HG03196 (cell line): Measurements from ENCODE around the gene EFR3B.

ENCODE experiments used
- ATAC-seq: cut with Tn5 transposase; IDR thresholded peaks from one replicate; pipeline ENCODE4 v1.9.1; 2021; ENCODE audit not compliant: unreplicated experiment

The EFR3B gene

DNA sequence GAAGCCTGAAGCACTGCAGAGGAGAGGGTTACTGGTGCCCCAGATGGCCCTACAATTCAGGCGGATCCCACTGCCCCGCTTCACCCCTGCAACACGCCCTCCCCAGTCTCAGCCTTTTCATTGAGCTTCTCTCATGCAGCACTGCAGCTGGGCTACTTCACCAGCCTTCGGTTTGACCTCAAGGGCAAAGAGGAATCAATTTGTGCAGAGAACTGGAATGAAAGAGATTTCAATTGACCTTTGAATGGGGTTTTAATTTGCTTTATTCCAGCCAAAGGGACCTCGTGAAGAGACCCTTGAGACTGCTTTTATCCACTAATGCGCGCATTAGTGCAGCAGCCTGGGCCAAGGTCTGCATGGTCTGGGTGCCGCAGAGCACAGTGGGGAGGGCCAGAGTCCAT lies 135.3 kb downstream of the EFR3B start:
- ATAC-seq: no peak

DNA sequence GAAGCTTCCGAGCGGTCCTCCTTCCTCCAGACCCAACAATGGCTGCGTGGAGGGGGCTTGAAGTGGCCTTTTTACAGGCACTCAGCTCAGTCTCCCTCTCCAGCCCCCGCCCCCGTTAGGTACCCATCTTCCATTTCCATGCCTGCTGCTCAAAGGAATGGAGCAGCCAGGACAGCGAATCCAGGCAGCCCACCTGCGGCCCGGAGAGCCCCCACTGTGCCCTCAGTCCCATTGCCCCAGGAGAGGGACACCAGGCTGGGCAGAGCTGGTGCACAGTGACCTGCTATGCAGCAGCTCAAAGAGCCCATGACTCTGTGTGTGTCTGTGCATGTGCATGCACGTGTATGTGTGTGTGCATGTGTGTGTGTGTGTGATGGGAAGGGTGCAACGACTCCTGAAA lies 137.1 kb downstream of the EFR3B start:
- no peak for ATAC-seq

DNA sequence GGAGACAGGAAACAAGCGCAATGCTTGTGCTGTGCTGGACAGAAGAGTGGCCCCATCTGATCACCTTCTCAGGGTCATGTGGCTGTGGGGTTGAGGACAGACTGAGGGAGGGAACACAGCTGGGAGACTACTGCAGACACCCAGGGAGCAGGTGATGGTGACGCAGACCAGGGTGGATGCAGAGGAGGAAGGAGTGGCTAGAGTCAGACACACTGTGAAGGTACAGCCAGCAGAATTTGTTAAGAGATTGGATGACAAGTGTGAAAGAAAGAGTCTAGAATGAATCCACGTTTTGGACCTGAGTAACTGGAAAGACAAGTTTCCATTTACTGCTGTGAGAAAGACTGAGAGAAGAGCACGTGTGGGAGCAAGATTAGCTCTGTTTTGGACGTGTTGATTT lies 142.4 kb downstream of the EFR3B start:
- ATAC-seq: no peak

DNA sequence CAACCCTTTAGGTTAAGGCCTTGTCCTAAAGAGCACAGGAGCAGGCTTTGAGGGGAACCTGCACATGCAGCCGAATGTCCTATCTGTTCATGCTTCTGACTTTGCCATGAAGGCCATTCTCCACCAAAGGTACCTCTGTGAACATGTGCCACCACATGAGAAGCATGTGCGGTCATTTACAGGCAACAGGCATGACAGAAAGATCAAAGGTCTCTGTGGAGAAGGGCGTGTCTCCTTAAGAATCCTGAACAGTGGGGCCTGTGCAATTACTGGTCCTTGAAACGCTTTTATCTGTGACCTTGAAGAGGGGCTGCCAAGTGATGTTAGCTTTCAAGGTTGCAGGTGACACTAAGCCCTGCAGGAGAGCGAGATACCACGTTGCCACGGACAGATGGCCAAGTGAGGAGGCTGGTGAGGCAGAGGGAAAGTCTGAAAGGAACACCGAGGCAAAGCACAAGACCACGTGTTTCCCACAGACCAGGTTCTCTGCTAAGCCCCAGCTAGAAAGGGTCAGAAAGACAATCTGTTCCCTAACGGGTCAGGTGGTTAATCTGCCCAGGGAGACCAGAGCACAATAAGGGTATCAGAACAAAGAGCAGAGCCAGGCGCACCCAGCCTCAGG lies 146.0 kb downstream of the EFR3B start:
- no peak for ATAC-seq

DNA sequence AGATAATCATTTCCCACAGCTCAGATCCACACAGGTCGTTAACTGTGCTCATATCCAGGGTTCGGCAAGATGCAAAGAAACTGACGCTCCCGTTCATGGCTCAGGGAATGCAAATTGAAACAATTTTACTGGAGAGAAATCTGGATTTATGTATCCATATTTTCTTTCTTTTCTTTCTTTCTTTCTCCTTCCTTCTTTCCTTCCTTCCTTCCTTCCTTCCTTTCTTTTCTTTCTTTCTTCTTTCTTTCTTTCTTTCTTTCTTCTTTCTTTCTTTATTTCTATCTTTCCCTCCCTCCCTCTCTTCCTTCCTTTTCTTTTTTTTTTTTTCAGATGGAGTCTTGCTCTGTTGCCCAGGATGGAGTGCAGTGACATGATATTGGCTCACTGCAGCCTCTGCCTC lies 146.5 kb downstream of the EFR3B start:
- no peak for ATAC-seq

DNA sequence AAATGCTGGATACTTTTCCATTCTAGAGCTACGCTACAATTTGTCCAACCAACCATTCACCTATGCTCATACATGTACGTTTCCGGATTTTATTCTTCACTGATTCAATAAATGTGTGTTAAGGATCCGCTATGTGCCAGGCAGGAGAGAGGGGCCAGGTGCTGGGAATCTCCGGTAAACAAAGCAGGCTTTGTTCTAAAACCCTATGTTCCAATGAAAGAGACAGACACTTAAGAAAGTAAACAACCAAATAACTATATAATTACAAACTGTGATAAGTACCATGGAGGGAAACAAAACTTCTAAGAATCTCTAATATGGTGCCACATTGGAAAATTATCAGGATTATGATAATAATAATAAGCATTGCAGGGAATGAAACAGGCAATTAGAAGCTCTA lies 148.7 kb downstream of the EFR3B start:
- no peak for ATAC-seq

DNA sequence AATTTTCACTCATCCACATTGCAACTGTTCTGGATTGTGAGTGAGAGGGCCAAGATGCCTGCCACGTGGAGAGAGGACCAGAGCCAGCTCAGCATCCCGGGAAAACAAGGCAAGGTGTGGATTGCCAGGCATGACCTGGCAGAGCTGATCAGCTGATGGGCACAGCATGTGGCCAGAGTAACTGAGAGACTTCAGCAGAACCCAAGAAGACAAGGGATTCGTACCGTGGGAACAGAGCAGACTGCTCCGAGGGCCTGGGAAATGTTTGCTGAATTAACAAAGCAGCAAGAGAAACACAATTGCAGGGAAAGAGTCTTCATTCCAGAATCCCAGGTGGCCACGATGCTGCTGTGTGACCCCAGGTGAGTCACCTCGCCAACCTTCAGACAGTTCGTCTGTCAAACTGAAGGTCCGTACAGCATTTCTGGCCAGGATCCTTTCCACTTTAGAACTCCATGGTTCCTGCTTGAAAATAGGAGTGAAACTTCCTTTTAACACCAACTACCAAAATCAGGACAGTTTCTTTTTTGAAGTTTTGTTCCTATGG lies 152.8 kb downstream of the EFR3B start:
- no peak for ATAC-seq

DNA sequence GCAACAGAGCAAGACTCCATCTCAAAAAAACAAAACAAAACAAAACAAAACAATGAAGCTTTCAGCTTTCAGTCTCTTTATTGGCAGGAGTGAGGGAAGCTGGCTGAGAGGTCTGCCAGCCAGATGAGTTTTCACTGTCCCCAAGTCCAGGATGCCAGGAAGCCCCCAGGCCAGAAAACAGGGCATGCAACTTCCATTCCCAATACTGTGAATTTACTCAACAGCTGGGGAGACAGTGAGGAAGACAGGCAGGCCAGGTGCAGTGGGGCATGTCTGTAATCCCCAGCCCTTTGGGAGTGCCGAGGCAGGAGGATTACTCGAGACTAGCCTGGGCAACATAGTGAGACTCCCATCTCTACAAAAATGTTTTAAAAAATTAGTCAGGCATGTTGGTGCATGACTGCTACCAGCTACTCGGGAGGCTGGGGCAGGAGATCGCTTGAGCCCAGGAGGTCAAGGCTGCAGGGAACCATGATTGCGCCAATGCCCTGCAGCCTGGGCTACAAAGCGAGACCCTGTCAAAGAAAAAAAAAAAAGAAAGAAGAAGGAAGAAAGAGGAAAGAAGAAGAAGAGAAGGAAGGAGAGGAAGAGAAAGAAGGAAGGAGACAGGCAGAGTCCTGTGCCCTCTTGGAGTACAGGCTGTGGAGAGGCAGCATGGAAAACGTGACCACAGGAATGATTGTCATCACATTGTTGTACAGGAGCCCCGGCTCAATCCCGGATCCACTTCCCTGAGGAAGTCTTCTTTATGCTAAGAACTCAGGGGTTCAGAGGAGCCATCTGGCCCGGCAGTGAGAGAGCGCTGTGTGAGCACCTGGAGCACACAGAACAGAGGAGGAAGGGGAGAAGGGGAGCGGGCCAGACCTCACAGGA lies 155.7 kb downstream of the EFR3B start:
- ATAC-seq: no peak

DNA sequence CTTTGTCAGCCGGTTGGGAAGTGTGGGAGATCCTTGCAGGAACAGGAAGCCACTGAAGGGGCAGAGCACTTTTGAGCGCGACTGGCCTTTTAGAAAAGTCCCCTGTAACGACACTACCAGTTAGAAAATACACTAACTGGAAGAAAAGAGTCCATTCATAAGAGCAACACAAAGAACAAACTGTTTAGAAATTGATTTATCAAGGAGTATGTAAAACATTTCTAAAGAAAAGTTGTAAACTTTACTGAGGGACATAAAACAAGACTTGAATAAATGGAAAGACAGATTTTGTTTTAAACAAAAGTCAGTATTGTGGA lies 156.3 kb downstream of the EFR3B start:
- ATAC-seq: no peak

DNA sequence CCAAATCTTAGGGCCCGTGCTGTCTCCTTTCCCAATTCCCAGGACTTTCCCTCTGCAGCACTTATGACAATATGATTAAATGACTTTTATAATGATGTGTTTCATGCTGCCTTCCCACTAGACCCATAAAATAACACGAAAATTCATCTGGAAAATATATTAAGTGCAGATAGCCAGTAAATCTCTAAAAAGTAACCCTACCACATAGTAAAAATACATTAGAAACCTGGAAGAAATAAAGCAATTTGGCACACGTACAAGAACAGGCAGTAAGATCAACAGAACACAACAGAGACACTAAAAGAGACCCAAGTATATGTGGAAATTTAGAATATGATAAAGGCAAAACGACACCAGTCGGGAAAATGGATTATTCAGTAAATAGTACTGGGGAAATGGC lies 156.7 kb downstream of the EFR3B start:
- no peak for ATAC-seq

DNA sequence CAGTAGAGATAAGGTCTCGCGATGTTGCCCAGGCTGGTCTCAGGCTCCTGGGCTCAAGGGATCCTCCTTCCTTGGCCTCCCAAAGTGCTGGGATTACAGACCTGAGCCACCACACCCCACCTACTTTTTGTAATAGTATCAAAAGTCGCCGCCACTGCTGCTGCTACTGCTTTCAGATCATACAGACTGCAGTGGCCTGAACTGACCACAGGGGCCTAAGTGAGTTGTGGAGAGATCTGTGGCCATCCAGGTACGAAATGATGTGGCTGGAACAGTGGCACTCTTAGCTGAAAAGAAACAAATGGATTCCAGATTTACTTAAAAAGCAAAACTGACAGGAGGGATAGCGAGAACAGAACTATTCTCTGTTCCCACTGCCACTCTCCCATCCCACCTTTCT lies 159.4 kb downstream of the EFR3B start:
- ATAC-seq: no peak

DNA sequence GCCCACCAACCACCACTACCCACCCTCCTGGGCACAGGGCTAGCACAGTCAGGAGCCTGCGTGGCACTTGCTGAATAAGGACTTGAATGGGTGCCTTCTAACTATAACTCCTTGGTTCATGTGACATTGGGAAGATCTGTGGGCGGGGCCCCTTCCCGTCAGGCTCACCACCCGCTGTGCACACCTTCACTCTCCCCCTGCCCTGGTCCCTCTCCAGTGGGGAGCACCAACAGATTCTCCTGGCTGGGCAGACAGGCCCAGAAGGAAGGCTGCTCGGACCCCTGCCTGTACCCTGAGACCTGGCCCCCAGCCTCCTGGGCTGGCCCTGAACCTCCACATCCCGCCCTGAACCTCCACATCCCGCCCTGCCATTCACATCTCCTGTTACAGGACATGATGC lies 159.9 kb downstream of the EFR3B start:
- no peak for ATAC-seq

DNA sequence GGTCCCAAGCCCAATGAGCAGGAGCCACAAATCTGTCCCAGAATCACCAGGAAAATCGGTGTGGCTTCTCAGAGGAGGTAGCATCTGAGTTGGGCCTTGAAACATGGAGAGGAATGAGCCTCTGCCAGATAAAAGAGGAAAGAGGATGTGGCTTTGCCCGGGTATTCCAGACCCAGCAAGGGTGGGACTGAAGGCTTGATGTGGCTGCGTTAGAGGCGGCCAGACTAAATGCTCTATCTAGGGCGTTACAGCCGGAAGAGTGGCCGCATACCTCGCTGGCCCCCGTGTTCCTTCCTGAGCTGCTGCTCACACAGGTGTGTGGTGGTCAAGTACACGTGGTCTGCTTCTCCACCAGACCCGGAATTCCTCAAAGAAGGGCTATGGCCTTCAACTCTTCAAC lies 160.4 kb downstream of the EFR3B start:
- ATAC-seq: no peak

DNA sequence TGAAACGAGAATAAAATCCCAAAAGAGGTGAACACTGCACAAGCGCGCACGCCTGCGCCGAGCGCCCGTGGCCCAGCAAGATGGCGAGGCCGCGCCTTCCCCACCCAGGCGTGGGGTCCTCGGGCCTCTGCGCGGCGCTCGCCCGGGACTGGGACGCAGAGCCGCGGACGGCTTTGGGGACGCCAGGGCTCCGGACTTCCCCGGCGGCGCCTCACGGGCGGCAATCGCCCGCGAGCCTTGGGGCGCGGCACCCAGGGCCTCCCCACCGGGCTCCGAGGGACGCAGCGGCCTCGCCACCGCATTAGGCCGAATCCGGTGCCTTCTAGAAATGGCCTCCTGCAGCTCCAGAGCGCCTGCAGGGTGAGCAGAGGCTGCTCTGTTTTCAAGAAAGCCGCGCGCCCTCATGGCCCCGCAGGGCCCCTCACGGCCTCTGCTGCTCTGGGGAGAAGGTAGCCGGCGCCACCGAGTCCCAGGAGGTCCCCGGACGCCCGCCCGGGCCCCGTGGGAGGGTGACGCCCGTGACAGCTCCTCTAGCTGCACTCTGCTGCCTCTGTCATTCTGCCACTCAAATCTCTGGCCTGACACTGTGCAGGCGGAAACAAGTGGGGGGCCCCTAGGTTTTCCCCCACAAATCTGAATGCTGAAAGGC lies 162.4 kb downstream of the EFR3B start:
- no peak for ATAC-seq

DNA sequence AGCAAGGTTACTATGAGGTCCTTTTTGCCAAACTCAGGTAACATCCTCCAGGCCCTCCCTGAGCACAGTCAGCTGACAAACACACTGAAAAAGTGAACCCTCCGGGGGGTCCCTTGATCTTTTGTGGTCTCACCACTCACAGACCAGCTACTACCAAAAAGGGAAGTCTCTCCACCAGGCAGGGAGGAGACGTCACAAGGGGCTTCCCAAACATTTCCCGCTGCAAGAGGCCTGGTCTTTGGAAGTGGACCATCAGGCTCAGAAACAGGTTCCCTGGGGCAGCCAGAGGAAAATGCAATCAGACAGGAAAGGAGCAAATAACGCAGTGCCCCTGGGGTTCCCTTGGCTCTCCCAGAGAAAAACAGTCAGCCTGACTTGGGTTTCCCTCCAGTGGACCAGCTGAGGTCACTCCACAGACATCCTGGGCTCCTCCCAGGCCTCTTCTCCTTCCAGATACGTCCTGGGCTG lies 165.2 kb downstream of the EFR3B start:
- no peak for ATAC-seq
